Peyer's patch (tissue), 4 donors: ENCODE measurements around the gene LZTS2. TPM values are rescaled to one million over a fixed set of nuclear protein-coding genes. Genes with fewer than 3 reads are reported as not detected.

Source experiments
- DNase-seq, 3 donors: peaks; one replicate each; pipeline ENCODE4 v3.0.0-alpha.2; 2017 to 2019
- H3K27ac ChIP-seq, 4 donors: fragments of 200-600 bp; sonication (generic); one replicate each; pipeline ENCODE4 v1.5.1; 2016 to 2019
- H3K27me3 ChIP-seq, 2 donors: fragments of 200-600 bp; sonication (generic); one replicate each; pipeline ENCODE4 v1.5.1; 2019
- H3K36me3 ChIP-seq, 3 donors: fragments of 200-600 bp; sonication (generic); one replicate each; pipeline ENCODE4 v1.5.1; 2016 to 2019
- H3K4me1 ChIP-seq, 4 donors: fragments of 200-600 bp; sonication (generic); one replicate each; pipeline ENCODE4 v1.5.1; 2016 to 2019
- H3K4me3 ChIP-seq, 4 donors: fragments of 200-600 bp; sonication (generic); 1 replicate in 3 of 4; 2 replicates in 1 of 4; pipeline ENCODE4 v1.5.1; 2016 to 2019; ENCODE audit warnings: mild to moderate bottlenecking in 1 of 4
- H3K9me3 ChIP-seq, 4 donors: fragments of 200-600 bp; sonication (generic); one replicate each; pipeline ENCODE4 v1.5.1; 2016 to 2019; ENCODE audit warnings: mild to moderate bottlenecking in 1 of 4
- CTCF ChIP-seq, 6 experiments: fragments of 450-650 bp in 4 of 6; fragments of 200-600 bp in 2 of 6; sonication (generic) in 1 of 6; IDR thresholded peaks; one replicate each; pipeline ENCODE4 v1.5.1; 2017 to 2019; ENCODE audit warnings: antibody characterized with exemption in 6 of 6, mild to moderate bottlenecking in 3 of 6, moderate library complexity in 1 of 6
- POLR2A ChIP-seq, 2 donors: fragments of 450-650 bp; IDR thresholded peaks; one replicate each; pipeline ENCODE4 v1.5.1; 2017; ENCODE audit warnings: antibody characterized with exemption in 2 of 2, mild to moderate bottlenecking in 2 of 2, moderate library complexity in 2 of 2
- total RNA-seq, 4 donors: library from RNA; depleted of rRNA; stranded (reverse); fragments of >200 nt; gene quantifications; one replicate each; pipeline ENCODE4 v1.1.0, GENCODE V29; 2016

The LZTS2 gene
- total RNA-seq, 4 donors from 2014 or later = 28.0 to 57.4 (median 47.1) TPM

GRCh38 chr10:100996678-100997359 lies 2.8 kb upstream of the LZTS2 start:
- DNase-seq = peak in 2 of 3 donors; percentile 60 to 71
- Histone ChIP-seq H3K4me1 (peaks cover 0 to 33% (median 13%) of the 10 kb centered on the region in 4 donors), H3K27me3 (no peaks in the 10 kb centered on the region), H3K36me3 (peaks cover 0 to 9% (median 0%) of the 10 kb centered on the region in 3 donors), H3K9me3 (no peaks in the 10 kb centered on the region), H3K4me3 (peak overlapping the region; percentile 75 to 96 (median 79)), H3K27ac (peak overlapping the region; percentile 95 to 100 (median 96))
- no peak for TF ChIP-seq POLR2A (IDR thresholded peaks at IDR 0.05)
- no peak for TF ChIP-seq CTCF (IDR thresholded peaks at IDR 0.05)

GRCh38 chr10:100997360-100998182 lies 2.0 kb upstream of the LZTS2 start:
- H3K4me3 ChIP-seq = peak overlapping the region; percentile 75 to 96 (median 79)
- peaks cover 0 to 9% (median 0%) of the 10 kb centered on the region in 3 donors for H3K36me3 ChIP-seq
- H3K27ac ChIP-seq = peak overlapping the region; percentile 95 to 100 (median 96)
- no peaks in the 10 kb centered on the region for H3K27me3 ChIP-seq
- H3K4me1 ChIP-seq = peaks cover 0 to 41% (median 13%) of the 10 kb centered on the region in 4 donors
- H3K9me3 ChIP-seq = no peaks in the 10 kb centered on the region
- TF ChIP-seq POLR2A (IDR thresholded peaks at IDR 0.05) = peak; percentile 25 to 28
- TF ChIP-seq CTCF (IDR thresholded peaks at IDR 0.05) = peak; percentile 58 to 93 (median 91)
- peak; percentile 87 to 93 (median 93) for DNase-seq

DNA sequence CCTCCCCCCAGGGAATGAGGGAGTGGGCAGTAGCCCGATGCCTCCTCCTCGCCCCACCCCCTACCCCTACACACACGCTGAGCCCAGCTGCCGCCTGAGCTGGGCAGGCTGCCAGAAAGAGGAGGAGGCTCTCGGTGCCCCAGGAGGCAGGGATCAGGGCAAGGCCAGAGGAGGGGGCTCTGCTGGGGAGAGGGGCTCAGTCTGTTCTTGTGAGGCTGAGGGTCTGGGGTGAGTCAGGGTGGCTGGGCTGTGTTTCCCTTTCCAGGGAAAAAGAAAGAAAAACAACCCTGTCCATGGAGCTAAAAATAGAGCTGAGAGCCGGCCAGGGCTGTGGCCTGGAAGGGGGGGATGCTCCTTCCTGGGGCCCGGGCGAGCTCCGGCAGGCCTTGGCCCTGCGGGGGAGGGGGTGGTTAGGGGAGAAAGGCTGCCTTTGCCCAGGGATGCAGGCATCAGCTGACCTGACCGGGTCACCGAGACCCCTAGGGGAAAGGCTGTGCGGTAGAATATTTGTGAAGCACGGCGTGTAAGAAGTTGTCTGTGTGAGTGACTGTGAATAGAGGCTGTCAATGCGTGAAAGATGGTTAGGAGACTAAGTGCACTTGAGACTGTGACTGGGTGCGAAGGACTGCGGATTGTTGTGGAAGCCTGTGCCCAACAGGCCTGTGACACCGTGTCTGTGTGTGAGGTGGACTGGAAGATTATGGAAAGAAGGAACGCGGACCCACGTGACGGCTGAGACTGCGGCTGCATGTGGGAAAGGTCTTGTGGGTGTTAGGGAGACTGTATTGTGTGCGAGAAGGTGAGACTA lies 1.2 kb upstream of the LZTS2 start:
- peak; percentile 79 to 91 (median 89) for DNase-seq
- H3K9me3 ChIP-seq = no peaks in the 10 kb centered on the region
- H3K4me3 ChIP-seq = peak overlapping the region; percentile 75 to 96 (median 79)
- no peak for TF ChIP-seq POLR2A (IDR thresholded peaks at IDR 0.05)
- TF ChIP-seq CTCF (IDR thresholded peaks at IDR 0.05) = no peak
- H3K27me3 ChIP-seq = no peaks in the 10 kb centered on the region
- H3K36me3 ChIP-seq = peaks cover 0 to 8% (median 0%) of the 10 kb centered on the region in 3 donors
- H3K27ac ChIP-seq = peak overlapping the region; percentile 95 to 100 (median 96)
- H3K4me1 ChIP-seq = peaks cover 0 to 44% (median 13%) of the 10 kb centered on the region in 4 donors

- H3K27ac ChIP-seq = peak overlapping the region; percentile 95 to 100 (median 96)
- H3K9me3 ChIP-seq = no peaks in the 10 kb centered on the region
- TF ChIP-seq POLR2A (IDR thresholded peaks at IDR 0.05) = peak; percentile 46 to 47
- TF ChIP-seq CTCF (IDR thresholded peaks at IDR 0.05) = peak; percentile 93 to 98 (median 96)
- DNase-seq = peak; percentile 71 to 89 (median 88)
- no peaks in the 10 kb centered on the region for H3K27me3 ChIP-seq
- H3K4me3 ChIP-seq = peak overlapping the region; percentile 75 to 96 (median 79)
- peaks cover 0 to 44% (median 13%) of the 10 kb centered on the region in 4 donors for H3K4me1 ChIP-seq
- peaks cover 0 to 13% (median 0%) of the 10 kb centered on the region in 3 donors for H3K36me3 ChIP-seq
Observed at GRCh38 chr10:100998991-100999741, 442 bp upstream of the LZTS2 start.
